Body of pancreas (tissue), 4 donors: ENCODE data around the gene ESRRG. TPM values are rescaled to one million over a fixed set of nuclear protein-coding genes. Genes with fewer than 3 reads are reported as not detected.
"Not testable (repeated sequence)": the region's sequence is repeated elsewhere in the genome, so short reads cannot be mapped to it uniquely, and the experiment has no call there.

Experiments used
- ATAC-seq: fragments of 150-250 bp; one replicate; pipeline ENCODE4 v1.9.1; 2016
- DNase-seq, 4 donors: peaks; one replicate each; pipeline ENCODE4 v3.0.0-alpha.2; 2019
- H3K27ac ChIP-seq, 4 donors: fragments of 200-600 bp; sonication (generic); 1 replicate in 3 of 4; 2 replicates in 1 of 4; pipeline versions ENCODE4 v1.5.1 to v1.6.1; 2016 to 2019; ENCODE audit warnings: mild to moderate bottlenecking in 1 of 4, mixed read lengths in 1 of 4, moderate library complexity in 1 of 4
- H3K27me3 ChIP-seq, 2 donors: fragments of 200-600 bp; sonication (generic); one replicate each; pipeline ENCODE4 v1.6.0; 2016; ENCODE audit warnings: mild to moderate bottlenecking in 1 of 2
- H3K36me3 ChIP-seq, 2 donors: fragments of 200-600 bp; sonication (generic); replicated peaks in 1 of 2; 2 replicates each; pipeline ENCODE4 v1.5.1; 2016; ENCODE audit warnings: low read depth in 2 of 2; ENCODE audit not compliant: insufficient read depth in 1 of 2
- H3K4me1 ChIP-seq: fragments of 200-600 bp; sonication (generic); one replicate; pipeline ENCODE4 v1.6.0; 2016
- H3K4me3 ChIP-seq, 2 donors: fragments of 200-600 bp; sonication (generic); 1 replicate in 1 of 2; 2 replicates in 1 of 2; pipeline ENCODE4 v1.5.1; 2016 to 2019
- H3K9me3 ChIP-seq, 3 donors: fragments of 200-600 bp; sonication (generic); 1 replicate in 2 of 3; 2 replicates in 1 of 3; pipeline ENCODE4 v1.5.1; 2016
- CTCF ChIP-seq, 7 experiments: fragments of 450-650 bp in 4 of 7; fragments of 200-600 bp in 3 of 7; sonication (generic) in 3 of 7; IDR thresholded peaks; one replicate each; pipeline ENCODE4 v1.5.1; 2016 to 2019; ENCODE audit warnings: antibody characterized with exemption in 7 of 7
- POLR2A ChIP-seq, 3 donors: fragments of 450-650 bp; IDR thresholded peaks; one replicate each; pipeline ENCODE4 v1.6.1; 2016; ENCODE audit warnings: antibody characterized with exemption in 3 of 3, mild to moderate bottlenecking in 2 of 3
- WGBS, 2 donors: methylation state at CpG; one replicate each; pipeline ENCODE4 v1.1.5; 2017; 5-methylcytosine and 5-hydroxymethylcytosine counted together
- intact Hi-C: fragments of 100-400 bp; cut with DNase I; formaldehyde crosslinking; loops from one replicate; pipeline ENCODE4 v1.15.1; 2023
- total RNA-seq, 2 donors: library from RNA; depleted of rRNA; stranded (reverse); fragments of >200 nt; gene quantifications; one replicate each; pipeline ENCODE4 v1.1.0, GENCODE V29; 2016

ESRRG gene
- total RNA-seq, 2 donors from 2014 or later: 13.5 to 18.7 TPM

GRCh38 chr1:216532251-216532798 is 190.9 kb downstream of the ESRRG start:
- H3K4me1 ChIP-seq: peaks cover 14% of the 10 kb centered on the region
- no peaks in the 10 kb centered on the region for H3K36me3 ChIP-seq
- no peak for TF ChIP-seq POLR2A (IDR thresholded peaks at IDR 0.05)
- no peak for TF ChIP-seq CTCF (IDR thresholded peaks at IDR 0.05)
- no peak overlapping the region for H3K4me3 ChIP-seq
- peak in 1 of 4 donors; percentile 5 for DNase-seq
- no peak for ATAC-seq
- no peaks in the 10 kb centered on the region for H3K27me3 ChIP-seq
- H3K9me3 ChIP-seq: no peaks in the 10 kb centered on the region
- 94 to 95% methylated on average over 9 of the region's 9 CpGs for WGBS, 2 donors
- H3K27ac ChIP-seq: peak overlapping the region in 2 of 4 donors; percentile 44 to 70
- intact Hi-C loops: no loop called here

- H3K4me1 ChIP-seq: peaks cover 14% of the 10 kb centered on the region
- TF ChIP-seq CTCF (IDR thresholded peaks at IDR 0.05): no peak
- TF ChIP-seq POLR2A (IDR thresholded peaks at IDR 0.05): no peak
- peak overlapping the region in 1 of 2 donors; percentile 9 for H3K4me3 ChIP-seq
- H3K27ac ChIP-seq: peak overlapping the region in 3 of 4 donors; percentile 44 to 70 (median 49)
- no peaks in the 10 kb centered on the region for H3K9me3 ChIP-seq
- peak in 2 of 4 donors; percentile 5 to 37 for DNase-seq
- 16 to 27% methylated on average over 12 of the region's 12 CpGs for WGBS, 2 donors
- intact Hi-C loops: no loop called here
- H3K27me3 ChIP-seq: no peaks in the 10 kb centered on the region
- peak; percentile 57 for ATAC-seq
- no peaks in the 10 kb centered on the region for H3K36me3 ChIP-seq
Measured at GRCh38 chr1:216531263-216532239, 191.7 kb downstream of the ESRRG start.

- intact Hi-C loops, H3K27ac ChIP-seq, H3K36me3 ChIP-seq, ATAC-seq, H3K27me3 ChIP-seq, H3K4me3 ChIP-seq, H3K9me3 ChIP-seq: not testable (repeated sequence)
- peak in 1 of 4 donors; percentile 25 for DNase-seq
- peaks cover 14% of the 10 kb centered on the region for H3K4me1 ChIP-seq
- 77 to 79% methylated on average over 3 of the region's 3 CpGs for WGBS, 2 donors
Measured at GRCh38 chr1:216529851-216530250, 193.4 kb downstream of the ESRRG start.

- Histone ChIP-seq H3K9me3 (no peaks in the 10 kb centered on the region), H3K36me3 (no peaks in the 10 kb centered on the region), H3K4me1 (peaks cover 14% of the 10 kb centered on the region), H3K27ac (peak overlapping the region in 2 of 4 donors; percentile 29 to 48), H3K27me3 (no peaks in the 10 kb centered on the region), H3K4me3 (no peak overlapping the region)
- DNase-seq: peak in 2 of 4 donors; percentile 6 to 32
- WGBS, 2 donors: 27 to 31% methylated on average over 1 of the region's 1 CpG
- TF ChIP-seq POLR2A (IDR thresholded peaks at IDR 0.05) (no peak), CTCF (IDR thresholded peaks at IDR 0.05) (no peak)
- intact Hi-C loops: no loop called here
- ATAC-seq: peak; percentile 79
Measured at GRCh38 chr1:216528816-216529215, 194.4 kb downstream of the ESRRG start.

- Histone ChIP-seq H3K4me3 (no peak overlapping the region), H3K27me3 (no peaks in the 10 kb centered on the region), H3K4me1 (peaks cover 4% of the 10 kb centered on the region), H3K9me3 (no peaks in the 10 kb centered on the region), H3K27ac (no peak overlapping the region), H3K36me3 (no peaks in the 10 kb centered on the region)
- DNase-seq (no peak), ATAC-seq (no peak)
- TF ChIP-seq CTCF (IDR thresholded peaks at IDR 0.05) (no peak), POLR2A (IDR thresholded peaks at IDR 0.05) (no peak)
- WGBS, 2 donors: 39 to 52% methylated on average over 4 of the region's 4 CpGs
- intact Hi-C loops: no loop called here
Measured at GRCh38 chr1:216523449-216524190, 199.6 kb downstream of the ESRRG start.
